WI38 (cell line): ENCODE measurements around the gene CES3.

Source experiments
- H3K4me3 ChIP-seq: 2 replicates; pipeline ENCODE4 v1.5.1; 2011; ENCODE audit warnings: low read depth, mild to moderate bottlenecking, control low read depth, low read length
- TF ChIP-seq, protein P1 (sequence below): IDR thresholded peaks from 2 replicates; pipeline ENCODE4 v1.5.1; 2012; ENCODE audit warnings: low read depth, mild to moderate bottlenecking, control low read depth, low read length

Gene CES3

DNA sequence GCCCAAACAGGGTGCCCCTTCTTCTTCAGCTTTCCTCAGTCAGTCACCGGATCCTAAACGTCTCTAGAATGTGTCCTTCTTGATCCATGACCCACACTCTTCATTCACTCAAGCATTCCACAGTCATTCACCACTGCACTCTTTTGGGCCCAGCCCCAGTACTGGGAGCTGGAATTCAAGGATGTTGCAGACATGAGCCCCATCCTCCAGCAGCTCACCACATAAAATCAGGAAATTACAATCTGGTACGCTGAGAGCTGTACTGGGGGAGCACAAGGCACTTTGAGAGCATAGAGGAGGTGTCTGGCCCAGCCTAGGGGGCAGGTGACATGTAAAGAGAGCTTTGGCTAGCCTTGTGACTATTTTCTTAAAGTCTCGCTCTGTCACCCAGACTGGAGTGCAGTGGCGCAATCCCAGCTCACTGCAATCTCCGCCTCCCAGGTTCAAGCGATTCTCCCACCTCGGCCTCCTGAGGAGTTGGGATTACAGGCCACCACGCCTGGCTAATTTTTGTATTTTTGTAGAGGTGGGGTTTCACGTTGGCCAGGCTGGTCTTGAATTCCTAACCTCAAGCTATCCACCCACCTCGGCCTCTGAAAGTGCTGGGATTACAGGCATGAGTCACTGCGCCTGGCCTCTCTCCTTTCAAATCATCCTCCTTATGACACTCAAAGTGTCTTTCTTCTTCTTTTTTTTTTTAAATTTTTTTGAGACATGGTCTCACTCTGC is 46.0 kb downstream of the CES3 start:
- H3K4me3 ChIP-seq: no peak overlapping the region
- TF ChIP-seq, protein P1, sequence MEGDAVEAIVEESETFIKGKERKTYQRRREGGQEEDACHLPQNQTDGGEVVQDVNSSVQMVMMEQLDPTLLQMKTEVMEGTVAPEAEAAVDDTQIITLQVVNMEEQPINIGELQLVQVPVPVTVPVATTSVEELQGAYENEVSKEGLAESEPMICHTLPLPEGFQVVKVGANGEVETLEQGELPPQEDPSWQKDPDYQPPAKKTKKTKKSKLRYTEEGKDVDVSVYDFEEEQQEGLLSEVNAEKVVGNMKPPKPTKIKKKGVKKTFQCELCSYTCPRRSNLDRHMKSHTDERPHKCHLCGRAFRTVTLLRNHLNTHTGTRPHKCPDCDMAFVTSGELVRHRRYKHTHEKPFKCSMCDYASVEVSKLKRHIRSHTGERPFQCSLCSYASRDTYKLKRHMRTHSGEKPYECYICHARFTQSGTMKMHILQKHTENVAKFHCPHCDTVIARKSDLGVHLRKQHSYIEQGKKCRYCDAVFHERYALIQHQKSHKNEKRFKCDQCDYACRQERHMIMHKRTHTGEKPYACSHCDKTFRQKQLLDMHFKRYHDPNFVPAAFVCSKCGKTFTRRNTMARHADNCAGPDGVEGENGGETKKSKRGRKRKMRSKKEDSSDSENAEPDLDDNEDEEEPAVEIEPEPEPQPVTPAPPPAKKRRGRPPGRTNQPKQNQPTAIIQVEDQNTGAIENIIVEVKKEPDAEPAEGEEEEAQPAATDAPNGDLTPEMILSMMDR: no peak

DNA sequence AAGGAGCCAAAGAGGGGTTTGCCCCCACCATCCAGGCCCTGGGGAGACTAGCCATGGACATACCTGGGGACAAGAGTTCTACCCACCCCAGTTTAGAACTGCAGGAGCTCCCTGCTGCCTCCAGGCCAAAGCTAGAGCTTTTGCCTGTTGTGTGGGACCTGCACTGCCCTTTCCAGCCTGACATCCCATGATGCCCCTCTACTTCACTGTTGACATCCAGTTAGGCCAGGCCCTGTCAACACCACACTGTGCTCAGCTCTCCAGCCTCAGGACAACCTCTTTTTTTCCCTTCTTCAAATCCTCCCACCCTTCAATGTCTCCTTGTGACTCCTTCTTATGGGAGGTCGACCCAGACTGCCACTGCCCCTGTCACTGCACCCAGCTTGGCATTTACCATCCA is 48.1 kb downstream of the CES3 start:
- H3K4me3 ChIP-seq: no peak overlapping the region
- TF ChIP-seq, protein P1: no peak

DNA sequence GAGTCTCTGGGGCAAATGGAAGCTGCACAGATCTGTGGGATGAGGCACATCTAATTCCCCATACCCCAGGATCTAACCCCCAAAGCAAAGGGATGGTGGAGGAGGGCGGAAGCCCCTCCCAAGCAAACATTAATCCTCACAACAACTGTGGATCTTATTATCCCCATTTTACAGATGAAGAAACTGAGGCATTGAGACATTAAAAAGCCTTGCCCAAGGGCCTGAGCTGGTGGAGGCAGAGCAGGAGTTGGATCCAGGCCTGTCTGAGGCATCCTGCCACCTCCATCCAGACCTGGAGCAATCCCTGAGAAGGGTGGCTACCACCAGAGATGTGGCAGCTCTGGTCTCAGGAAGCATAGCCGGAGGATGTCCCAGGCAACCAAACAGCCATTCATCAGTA is 50.2 kb downstream of the CES3 start:
- no peak overlapping the region for H3K4me3 ChIP-seq
- TF ChIP-seq, protein P1: no peak

DNA sequence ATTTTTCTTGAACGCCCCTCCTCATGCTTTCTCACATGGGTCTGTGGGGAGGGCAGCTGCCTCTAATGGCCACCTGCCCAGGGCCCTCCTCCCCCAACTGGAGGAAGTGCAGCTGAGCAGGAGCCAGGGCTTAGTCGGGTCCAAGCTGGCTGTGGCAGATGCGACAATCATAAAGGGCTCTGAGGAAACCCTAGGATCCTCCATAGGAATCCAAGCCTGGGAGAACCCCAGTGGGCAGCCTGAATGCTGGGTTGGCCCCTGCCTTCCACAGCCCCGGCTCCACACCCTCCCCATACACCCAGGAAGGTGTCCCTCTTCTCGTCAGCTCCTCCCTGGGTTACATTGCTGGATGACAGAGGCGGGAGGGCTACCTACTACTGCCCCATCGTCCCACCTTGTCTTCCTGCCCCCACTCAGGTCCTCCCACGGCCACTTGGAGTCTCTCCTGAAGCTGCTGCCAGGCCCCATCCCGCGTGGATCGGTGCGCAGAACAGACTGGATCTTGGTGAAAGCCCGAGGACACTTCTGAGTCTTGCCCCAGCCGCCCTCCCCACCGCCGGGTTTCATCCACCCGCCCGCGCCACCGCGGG is 52.3 kb downstream of the CES3 start:
- TF ChIP-seq, protein P1: no peak
- H3K4me3 ChIP-seq: peak overlapping the region; percentile 52

DNA sequence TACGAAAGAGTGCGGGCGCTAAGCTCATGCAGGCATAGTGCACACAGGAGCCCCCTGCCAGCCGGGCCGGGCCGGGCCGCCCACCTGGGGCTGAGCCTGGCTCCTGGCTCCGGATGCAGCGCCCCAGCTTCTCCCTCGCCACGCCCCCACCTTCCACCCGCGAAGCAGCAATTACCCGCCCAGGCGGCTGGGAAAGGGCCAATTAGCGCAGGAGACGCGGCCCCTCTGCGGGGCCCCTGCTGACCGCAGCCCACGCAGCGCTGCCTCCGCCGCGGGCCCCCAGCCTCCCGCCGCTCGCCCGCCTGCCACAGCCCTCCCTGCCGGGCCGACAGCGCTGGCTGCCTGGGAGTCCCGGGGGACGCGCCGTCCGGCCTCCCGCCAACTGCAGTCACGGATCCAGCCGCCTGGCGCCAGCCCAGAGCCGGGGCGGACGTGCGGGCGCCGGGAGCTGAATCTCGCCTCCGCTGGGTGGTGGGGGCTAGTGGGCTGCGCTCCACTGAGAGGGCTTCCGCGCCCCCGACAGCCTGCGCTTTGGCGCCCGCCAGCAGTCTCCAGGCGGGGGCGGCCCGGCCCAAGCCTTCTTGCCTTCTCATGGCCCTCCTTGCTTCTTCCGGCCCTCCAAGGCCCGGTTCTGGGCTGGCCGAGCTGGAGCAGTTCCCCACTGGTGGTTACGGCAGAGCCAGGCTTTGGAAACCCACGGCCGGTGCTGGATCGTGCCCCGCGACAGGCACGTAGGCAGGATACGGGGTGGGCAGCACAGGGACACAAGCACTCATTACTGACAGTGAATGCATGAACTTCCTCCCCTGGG is 53.0 kb downstream of the CES3 start:
- TF ChIP-seq, protein P1: no peak
- H3K4me3 ChIP-seq: peak overlapping the region; percentile 52

DNA sequence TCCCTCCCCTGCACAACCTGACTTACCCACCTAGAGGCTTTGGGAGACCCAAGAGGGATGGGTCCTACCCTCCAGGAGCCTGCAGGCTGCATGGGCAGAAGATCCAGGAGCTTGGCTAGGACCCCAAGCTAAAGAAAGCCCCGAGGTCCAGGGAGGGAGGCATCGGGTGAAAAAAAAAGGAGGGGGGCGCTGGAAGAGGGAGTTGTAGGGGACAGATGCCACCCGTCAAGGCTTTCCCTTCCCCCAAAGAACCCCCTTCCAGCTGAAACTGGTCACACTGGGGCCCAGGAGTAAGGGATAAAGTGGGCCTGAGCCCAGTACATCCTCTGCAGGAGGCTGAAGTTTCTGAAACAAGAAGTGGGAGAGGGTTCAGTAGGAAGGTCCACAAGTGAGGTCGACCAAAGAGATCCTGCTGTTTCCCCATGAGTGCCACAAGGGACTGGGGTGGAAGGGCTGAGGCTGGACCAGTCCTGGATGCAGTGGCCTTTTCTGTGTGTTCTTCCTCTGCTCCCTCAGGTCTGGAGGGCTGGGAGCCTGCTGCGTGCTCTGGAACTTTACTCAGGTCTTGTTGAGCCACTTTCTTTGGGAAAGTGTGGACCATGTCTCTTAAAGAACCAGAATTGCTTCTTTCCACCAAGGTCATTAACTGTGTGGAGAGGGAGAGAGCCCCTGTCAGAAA is 53.7 kb downstream of the CES3 start:
- TF ChIP-seq, protein P1: no peak
- no peak overlapping the region for H3K4me3 ChIP-seq
